GM18873 (cell line): ENCODE measurements around the gene ARFGAP2.

ENCODE experiments used
- ATAC-seq: cut with Tn5 transposase; IDR thresholded peaks from one replicate; pipeline ENCODE4 v1.9.1; 2021; ENCODE audit warnings: mild to moderate bottlenecking, moderate library complexity, moderate number of reproducible peaks; ENCODE audit not compliant: unreplicated experiment, low FRiP score

ARFGAP2 gene

GRCh38 chr11:47188259-47188658 is 11.6 kb upstream of the ARFGAP2 start:
- ATAC-seq = no peak

DNA sequence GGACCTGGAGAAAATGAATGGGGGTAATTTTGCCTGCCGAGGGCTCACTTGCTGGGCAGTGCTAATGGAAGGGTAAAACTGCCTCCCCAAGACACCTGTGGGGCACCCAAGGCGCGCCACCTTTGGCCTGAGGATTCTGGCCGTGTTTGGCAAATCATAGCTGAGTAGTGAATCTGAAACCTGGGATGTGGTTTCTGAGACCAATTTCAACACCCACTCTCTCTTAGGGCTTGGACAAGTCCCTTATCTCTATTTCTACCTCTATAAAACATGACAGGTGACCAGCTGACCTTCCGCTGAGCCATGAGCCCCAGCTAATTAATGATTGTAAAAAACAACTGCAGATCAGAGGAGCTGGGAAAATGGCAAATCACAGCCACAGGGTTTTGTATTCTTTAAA is 11.0 kb upstream of the ARFGAP2 start:
- ATAC-seq = no peak

DNA sequence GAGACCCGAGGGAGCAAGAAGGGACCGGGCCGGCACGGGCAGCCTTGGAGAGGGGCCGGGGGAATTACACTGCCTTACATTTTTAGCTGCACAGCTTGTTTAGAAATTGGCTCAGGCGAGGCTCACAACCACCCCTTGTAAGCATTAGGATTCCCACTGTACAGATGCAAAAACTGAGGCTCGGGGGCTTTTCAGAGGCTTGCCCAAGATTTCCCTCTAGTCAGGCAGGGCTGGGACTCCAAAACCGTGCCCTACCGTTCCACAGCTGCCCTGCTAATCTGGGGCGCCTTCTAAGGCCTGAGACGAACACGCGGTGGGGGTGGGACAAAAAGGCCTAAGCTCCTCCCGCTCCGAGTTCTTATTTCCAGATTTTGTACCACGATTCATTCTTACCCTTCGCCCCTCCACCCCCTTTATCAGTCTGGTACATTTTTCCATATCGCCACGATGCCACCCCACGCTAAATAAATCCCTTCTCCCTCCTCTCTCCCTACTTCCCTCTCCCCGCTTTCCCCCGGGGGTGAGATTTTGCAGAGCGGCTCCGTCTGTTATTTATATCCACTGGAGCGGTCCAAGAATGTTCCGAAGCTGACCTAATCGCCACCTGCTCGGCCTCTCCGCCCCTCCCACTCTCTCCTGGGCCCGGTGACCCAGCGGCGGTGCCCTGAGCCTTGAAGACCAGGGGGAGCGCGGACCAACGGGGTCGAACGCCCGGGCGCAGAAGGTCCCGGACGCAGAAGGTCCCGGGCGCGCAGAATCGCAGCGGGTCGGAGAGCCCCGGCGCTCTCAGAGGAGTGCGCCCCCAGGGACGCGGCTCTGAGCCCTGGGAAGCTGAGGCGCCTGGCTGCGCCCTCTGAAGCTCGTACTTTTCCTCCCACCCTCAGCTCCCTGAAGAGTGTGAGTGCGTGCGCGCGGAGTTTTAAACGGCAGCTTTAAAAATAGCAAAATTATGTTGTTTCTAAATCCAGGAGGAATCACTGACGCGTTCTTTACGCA is 10.3 kb upstream of the ARFGAP2 start:
- ATAC-seq = no peak

- no peak for ATAC-seq
Measured at GRCh38 chr11:47186076-47186699, 9.5 kb upstream of the ARFGAP2 start, which contains the start of gene PACSIN3. Gene PACSIN3, minus strand, starts transcription at chr11:47186434. Its CDS starts 3,707 bp downstream, at chr11:47182727.

DNA sequence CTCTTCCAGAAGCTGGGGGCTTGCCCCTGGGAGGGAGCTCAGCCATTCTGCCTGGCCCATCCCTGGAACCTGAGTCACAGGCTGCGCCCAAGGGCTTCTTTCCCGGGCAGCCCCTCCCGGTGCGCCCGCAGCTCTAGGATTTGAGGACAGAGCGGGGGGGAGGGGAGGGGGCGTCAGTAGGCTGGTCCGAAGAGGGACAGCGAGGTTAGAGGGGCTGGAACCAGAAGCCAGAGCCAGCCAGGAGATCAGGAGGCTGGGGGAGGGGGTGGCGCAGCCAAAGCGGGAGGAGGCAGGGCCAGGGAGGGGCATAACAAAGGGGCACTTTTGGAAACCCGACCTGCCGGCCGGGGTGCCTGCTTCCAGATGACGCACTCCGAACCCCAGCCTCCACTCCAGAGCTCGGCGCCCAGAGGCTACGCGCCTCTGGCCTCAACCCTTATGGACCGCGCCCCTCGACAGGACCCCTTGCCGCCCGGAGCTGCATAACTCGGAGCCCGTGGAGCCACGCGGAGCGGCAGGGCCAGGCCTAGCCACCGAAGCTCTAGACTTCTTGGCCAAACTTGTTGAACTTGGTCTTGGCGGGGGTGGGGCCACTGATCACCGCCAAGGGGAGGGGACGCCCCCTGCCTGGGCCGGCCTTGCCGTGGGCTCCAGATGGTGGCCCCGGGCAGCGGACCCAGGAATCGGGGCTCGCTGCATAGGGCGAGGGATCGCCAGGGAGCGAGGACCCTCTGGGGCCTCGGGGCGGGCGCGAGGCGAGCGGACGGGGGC is 8.8 kb upstream of the ARFGAP2 start:
- no peak for ATAC-seq

DNA sequence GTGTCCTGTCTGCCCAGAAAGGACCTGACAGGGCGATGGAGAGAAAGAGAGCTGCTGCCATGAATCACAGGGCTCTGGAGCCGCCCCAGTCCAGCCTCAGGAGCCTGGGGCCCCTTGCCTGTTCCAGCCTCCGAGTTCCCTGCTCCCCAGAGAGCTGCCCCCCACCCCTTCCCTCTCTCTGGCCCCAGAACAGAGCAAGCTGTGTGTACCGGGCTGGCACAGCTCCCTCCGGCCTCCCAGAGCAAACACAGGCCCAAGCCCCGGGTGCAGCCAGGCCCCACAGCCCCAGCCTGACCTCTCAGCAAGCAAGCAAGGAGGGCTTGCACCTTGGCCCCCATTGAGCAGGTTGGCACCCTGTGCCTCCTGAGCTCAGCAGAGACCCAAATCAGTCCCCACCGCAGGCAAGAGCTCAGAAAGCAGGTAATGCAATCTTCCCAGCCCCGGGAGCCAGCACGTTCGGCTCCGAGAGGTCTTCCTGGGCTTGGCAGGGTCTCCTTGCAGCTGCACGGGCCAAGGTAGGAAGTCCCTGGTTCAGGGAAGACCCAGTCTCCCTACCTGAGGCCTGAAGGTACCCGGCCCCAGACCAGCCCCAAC is 8.1 kb upstream of the ARFGAP2 start:
- no peak for ATAC-seq

GRCh38 chr11:47183969-47184368 is 7.3 kb upstream of the ARFGAP2 start:
- no peak for ATAC-seq

- no peak for ATAC-seq
Measured at GRCh38 chr11:47183031-47183856, 6.6 kb upstream of the ARFGAP2 start.

DNA sequence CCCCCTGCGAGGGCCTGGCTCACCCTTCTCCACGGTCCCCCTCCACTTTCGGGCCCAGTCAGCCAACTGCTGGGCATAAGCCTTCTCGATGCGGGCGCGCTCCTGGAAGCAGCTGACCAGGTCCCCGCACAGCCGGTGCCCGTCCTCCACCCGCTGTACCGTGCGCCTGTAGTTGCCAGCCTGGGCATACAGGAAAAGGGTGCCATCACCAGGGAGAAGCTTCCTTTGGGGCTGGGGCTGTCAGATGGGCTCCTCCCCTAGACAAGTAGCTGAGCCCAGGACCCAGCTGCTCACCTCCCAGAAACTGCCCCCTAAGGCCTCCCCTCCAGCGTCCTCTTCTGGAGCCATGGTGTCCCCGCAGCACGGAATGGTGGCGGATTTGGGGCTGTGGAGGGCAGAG is 5.7 kb upstream of the ARFGAP2 start:
- no peak for ATAC-seq

DNA sequence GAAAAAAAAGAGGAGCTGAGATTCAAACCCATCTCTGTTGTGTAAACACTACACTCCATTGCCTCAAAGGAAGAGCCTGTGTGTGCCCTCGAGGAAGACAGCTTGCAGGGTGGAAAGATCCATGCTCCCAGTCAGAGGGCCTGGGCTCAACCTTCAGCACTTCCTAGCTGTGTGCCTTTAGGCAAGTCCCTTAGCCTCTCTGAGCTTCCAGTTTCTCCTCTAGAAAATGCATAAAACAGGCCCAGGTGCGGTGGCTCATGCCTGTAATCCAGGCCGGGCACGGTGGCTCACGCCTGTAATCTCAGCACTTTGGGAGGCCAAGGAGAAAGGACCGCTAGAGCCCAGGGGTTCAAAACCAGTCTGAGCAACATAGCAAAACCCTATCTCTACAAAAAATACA is 4.6 kb upstream of the ARFGAP2 start:
- no peak for ATAC-seq

GRCh38 chr11:47180006-47180787 is 3.5 kb upstream of the ARFGAP2 start:
- no peak for ATAC-seq

DNA sequence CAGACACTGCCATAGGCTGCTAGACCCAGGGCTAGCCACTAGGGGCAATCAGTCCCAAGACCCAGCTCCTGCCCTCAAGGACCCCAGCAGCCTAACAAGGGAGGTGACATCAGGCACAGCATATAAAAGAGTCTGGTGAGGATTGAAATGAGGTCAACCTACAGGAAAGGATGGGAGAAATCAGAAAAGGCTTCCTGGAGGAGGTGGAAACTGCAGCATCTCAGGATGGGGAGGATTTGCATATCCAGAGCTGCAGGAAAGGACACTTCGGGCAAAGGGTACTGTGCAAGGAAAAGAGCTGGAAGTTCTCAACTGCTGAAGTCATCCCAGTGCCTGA is 2.9 kb upstream of the ARFGAP2 start:
- no peak for ATAC-seq

GRCh38 chr11:47178737-47179654 is 2.3 kb upstream of the ARFGAP2 start:
- no peak for ATAC-seq

DNA sequence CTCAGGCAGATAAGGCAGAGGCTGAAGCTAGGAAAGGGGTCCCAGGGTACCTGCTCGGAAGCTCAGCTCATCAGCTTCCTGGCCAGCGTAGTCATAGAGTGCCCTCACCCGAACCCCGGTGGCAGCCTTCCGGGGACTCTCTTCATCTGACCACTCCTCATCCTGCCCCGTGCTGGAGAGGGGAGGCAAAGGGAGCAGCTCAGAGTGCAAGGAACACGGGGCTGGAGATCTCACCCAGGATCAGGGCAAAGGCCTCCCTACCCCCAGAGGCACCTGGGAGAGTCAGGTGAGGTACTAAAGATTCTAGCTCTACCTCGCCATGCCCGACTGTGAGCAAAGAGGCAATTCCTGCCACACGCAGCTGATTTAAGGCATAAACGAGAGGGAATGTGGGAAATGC is 1.6 kb upstream of the ARFGAP2 start:
- no peak for ATAC-seq

DNA sequence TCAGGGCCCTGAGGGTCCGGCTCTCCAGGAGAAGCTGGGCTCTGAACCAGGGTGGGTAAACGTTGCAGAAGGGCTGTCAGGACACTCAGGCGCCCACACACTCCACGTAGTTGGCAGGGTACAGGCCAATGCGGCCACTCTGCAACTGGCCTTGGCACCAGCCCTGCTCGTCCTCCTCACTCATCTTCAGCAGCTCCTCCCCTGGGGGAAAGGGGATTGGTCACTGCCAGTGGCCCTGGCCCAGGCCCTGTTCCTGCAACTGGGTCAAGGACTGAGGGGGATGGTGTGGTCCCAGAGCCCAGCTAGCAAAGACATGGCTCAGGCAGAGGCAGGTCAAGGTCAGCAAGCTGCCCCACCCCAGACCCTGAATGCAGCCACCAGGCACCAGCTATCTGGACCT is 1.2 kb upstream of the ARFGAP2 start:
- ATAC-seq = no peak

GRCh38 chr11:47177229-47177845 is 658 bp upstream of the ARFGAP2 start:
- ATAC-seq = peak; percentile 27

DNA sequence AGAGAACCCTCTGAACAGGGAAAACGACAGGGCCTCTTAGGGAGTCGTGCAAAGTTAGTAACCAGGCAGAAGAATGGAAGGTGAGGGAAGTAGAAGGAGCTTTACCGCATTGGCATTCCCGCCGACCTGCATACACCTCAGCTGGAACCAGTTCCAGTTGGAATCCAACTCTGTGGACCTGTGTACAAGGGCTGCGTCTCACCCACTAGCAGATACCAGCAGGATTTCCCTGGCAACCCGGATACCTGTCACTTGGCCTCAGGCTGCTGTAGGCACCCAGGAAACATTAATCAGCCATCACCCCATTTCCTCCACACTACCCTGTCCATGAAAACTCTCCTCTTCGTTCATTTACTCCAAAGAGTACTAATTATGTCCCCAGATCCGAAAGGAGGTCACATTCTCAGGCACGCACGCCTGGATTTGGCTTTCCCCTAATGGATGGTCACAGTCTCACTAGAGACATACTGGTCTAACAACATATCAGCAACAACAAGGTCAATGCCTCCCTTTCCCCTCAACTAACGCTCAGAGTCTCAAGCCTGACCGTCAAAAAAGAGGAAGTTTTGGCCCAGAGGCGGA is 842 bp downstream of the ARFGAP2 start:
- ATAC-seq = no peak
